Measurements from ENCODE around the gene FHIT. TPM values are rescaled to one million over a fixed set of nuclear protein-coding genes. Genes with fewer than 3 reads are reported as not detected.

Gene FHIT
- polyA plus RNA-seq, 1 experiment = 0.11 TPM

DNA sequence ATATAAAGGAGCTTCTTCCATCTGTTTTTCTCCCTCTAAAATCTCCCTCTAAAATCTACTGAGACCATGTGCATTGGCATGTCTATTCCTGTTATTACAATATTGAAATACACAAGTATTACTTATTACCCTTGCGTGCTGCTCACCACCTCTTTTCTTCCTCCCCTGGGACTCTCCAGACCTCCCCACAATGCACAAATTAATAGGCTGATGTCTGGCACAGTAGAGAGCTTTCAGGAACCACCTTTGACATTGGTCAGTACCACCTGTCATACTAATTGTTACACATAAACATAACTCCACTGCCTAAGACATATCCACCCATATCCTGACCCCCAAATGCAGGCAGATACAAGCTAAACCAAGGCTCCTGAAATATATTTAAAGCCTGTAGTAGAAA, 722.6 kb downstream of the FHIT start:
- ChIA-PET POLR2A (no interaction called here), CTCF (interaction anchor here (0.8 kb wide), 1 partner anchor 17 kb away, joined by 3 read pairs; no protein-coding TSS in a partner anchor)
- Histone ChIP-seq H3K27me3 (ENCODE audit: control insufficient read depth, insufficient read depth, low read length) (no peaks in the 10 kb centered on the region), H3K4me3 (ENCODE audit: low read depth, low read length) (no peak overlapping the region), H3K36me3 (ENCODE audit: control insufficient read depth, insufficient read depth, low read length) (no peaks in the 10 kb centered on the region)
- DNase-seq (ENCODE audit: low read depth) = no peak
- TF ChIP-seq, protein P1, sequence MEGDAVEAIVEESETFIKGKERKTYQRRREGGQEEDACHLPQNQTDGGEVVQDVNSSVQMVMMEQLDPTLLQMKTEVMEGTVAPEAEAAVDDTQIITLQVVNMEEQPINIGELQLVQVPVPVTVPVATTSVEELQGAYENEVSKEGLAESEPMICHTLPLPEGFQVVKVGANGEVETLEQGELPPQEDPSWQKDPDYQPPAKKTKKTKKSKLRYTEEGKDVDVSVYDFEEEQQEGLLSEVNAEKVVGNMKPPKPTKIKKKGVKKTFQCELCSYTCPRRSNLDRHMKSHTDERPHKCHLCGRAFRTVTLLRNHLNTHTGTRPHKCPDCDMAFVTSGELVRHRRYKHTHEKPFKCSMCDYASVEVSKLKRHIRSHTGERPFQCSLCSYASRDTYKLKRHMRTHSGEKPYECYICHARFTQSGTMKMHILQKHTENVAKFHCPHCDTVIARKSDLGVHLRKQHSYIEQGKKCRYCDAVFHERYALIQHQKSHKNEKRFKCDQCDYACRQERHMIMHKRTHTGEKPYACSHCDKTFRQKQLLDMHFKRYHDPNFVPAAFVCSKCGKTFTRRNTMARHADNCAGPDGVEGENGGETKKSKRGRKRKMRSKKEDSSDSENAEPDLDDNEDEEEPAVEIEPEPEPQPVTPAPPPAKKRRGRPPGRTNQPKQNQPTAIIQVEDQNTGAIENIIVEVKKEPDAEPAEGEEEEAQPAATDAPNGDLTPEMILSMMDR (IDR thresholded peaks at IDR 0.05; ENCODE audit: insufficient read depth, low read depth, low read length) = no peak

DNA sequence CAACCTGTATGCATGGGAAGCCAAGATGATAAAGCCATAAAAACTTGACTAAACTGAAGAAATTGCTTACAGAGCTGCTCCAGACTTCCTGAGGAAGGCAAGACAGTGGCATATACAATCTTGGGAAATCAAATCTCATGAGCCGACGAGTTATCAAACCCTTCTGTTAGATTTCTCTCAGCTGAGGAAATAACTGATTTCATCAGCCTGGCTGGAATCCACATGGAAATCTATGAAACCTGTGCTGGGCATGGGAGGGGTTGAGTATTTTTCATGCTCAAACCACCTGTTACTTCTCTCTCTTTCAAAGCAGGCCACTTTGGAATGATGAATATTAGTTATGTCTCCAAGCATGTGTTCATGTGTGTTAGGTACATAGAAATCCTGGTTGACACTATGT, 727.7 kb downstream of the FHIT start:
- Histone ChIP-seq H3K36me3 (ENCODE audit: control insufficient read depth, insufficient read depth, low read length) (no peaks in the 10 kb centered on the region), H3K27me3 (ENCODE audit: control insufficient read depth, insufficient read depth, low read length) (no peaks in the 10 kb centered on the region), H3K4me3 (ENCODE audit: low read depth, low read length) (no peak overlapping the region)
- DNase-seq (ENCODE audit: low read depth) = no peak
- ChIA-PET CTCF (no interaction called here), POLR2A (no interaction called here)
- TF ChIP-seq, protein P1 (IDR thresholded peaks at IDR 0.05; ENCODE audit: insufficient read depth, low read depth, low read length) = no peak

DNA sequence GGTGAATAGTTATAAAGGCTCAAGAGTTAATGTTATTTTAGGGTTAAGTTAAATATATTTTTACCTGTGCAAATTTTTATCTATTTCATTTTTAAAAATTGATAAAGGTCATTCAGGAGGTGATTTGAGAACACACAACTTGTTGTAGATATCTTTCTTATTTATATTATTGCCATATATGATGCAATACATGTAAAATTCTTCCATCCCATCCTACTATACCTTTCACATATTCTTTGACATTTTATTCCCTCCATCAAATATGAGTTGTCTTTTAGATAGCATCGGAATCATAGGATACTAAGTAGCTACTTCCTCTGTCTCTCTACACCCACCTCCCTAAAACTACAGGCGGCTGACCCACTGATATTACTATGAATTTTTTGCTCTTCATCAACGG, 734.1 kb downstream of the FHIT start:
- H3K27me3 ChIP-seq (ENCODE audit: control insufficient read depth, insufficient read depth, low read length) = no peaks in the 10 kb centered on the region
- DNase-seq (ENCODE audit: low read depth) = no peak
- ChIA-PET CTCF (no interaction called here), POLR2A (no interaction called here)
- TF ChIP-seq, protein P1 (IDR thresholded peaks at IDR 0.05; ENCODE audit: insufficient read depth, low read depth, low read length) = no peak
- H3K4me3 ChIP-seq (ENCODE audit: low read depth, low read length) = no peak overlapping the region
- no peaks in the 10 kb centered on the region for H3K36me3 ChIP-seq (ENCODE audit: control insufficient read depth, insufficient read depth, low read length)

DNA sequence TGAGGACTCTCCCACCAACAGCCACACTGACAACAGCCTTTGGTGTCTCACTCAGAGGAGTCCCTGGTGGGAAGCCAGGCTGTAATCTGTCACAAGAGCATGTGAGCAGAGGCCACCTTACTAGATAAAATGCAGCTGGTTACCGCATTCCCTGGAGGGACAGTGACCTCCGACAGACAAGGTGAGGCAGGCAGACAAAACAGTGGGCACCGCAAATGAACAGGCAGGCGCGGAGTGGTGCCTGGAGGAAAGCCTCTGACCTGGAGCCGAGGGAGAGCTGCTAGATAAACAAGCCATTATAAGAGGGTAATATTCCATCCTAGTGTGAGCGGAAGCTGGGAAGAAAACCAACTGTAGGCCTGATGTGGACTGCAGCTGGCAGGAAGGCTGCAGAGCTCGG, 736.4 kb downstream of the FHIT start:
- TF ChIP-seq, protein P1 (IDR thresholded peaks at IDR 0.05; ENCODE audit: insufficient read depth, low read depth, low read length) = no peak
- no peaks in the 10 kb centered on the region for H3K36me3 ChIP-seq (ENCODE audit: control insufficient read depth, insufficient read depth, low read length)
- DNase-seq (ENCODE audit: low read depth) = no peak
- CTCF ChIA-PET = no interaction called here
- H3K27me3 ChIP-seq (ENCODE audit: control insufficient read depth, insufficient read depth, low read length) = no peaks in the 10 kb centered on the region
- POLR2A ChIA-PET = no interaction called here
- no peak overlapping the region for H3K4me3 ChIP-seq (ENCODE audit: low read depth, low read length)

DNA sequence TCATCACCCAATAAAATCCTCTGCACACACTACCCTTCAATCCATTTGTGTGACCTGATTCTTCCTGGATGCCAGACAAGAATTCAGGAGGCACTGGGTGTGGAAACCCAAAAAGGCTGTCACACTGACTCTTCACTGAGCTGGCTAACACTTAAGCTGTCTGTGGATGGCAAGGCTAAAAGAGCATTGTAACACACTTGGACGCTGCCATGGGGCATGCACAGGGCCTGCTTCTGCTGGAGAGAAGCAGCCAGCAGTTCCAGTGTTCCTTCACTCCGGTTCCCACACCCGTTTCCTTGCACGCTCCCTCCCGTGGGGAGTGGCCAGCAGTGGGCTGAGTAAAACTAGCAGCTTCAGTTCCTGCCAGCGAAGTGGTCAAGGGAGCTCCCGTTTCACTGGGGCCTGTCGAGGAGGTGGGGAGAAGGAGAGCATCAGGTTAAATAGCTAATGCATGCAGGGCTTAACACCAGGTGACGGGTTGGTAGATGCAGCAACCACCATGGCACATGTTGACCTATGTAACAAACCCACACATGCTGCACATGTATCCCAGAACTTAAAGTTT, 737.1 kb downstream of the FHIT start:
- H3K27me3 ChIP-seq (ENCODE audit: control insufficient read depth, insufficient read depth, low read length) = no peaks in the 10 kb centered on the region
- TF ChIP-seq, protein P1 (IDR thresholded peaks at IDR 0.05; ENCODE audit: insufficient read depth, low read depth, low read length) = no peak
- DNase-seq (ENCODE audit: low read depth) = no peak
- H3K4me3 ChIP-seq (ENCODE audit: low read depth, low read length) = no peak overlapping the region
- ChIA-PET POLR2A (no interaction called here), CTCF (no interaction called here)
- no peaks in the 10 kb centered on the region for H3K36me3 ChIP-seq (ENCODE audit: control insufficient read depth, insufficient read depth, low read length)

Data from BJ (cell line).